Ascending aorta (tissue), 2 donors: ENCODE results near the gene ZGPAT. TPM values are rescaled to one million over a fixed set of nuclear protein-coding genes. Genes with fewer than 3 reads are reported as not detected.

Experiments
- DNase-seq, 2 donors: peaks; one replicate each; pipeline ENCODE4 v3.0.0-alpha.2; 2019; ENCODE audit warnings: low spot score in 2 of 2
- H3K27ac ChIP-seq, 2 donors: fragments of 200-600 bp; sonication (generic); one replicate each; pipeline ENCODE4 v1.5.1; 2016 to 2017; ENCODE audit warnings: mild to moderate bottlenecking in 1 of 2
- H3K27me3 ChIP-seq: fragments of 200-600 bp; sonication (generic); one replicate; pipeline ENCODE4 v1.5.1; 2017
- H3K36me3 ChIP-seq, 2 donors: fragments of 200-600 bp; sonication (generic); one replicate each; pipeline ENCODE4 v1.5.1; 2016
- H3K4me1 ChIP-seq, 2 donors: fragments of 200-600 bp; sonication (generic); one replicate each; pipeline ENCODE4 v1.5.1; 2016 to 2017; ENCODE audit warnings: mild to moderate bottlenecking in 1 of 2
- H3K4me3 ChIP-seq, 2 donors: fragments of 200-600 bp; sonication (generic); one replicate each; pipeline ENCODE4 v1.5.1; 2016 to 2017; ENCODE audit warnings: mild to moderate bottlenecking in 1 of 2
- H3K9me3 ChIP-seq, 2 donors: fragments of 200-600 bp; sonication (generic); one replicate each; pipeline ENCODE4 v1.5.1; 2016
- CTCF ChIP-seq, 3 experiments: fragments of 200-600 bp in 2 of 3; fragments of 450-650 bp in 1 of 3; sonication (generic) in 2 of 3; IDR thresholded peaks; one replicate each; pipeline ENCODE4 v1.5.1; 2016 to 2019; ENCODE audit warnings: antibody characterized with exemption in 3 of 3, mild to moderate bottlenecking in 1 of 3, moderate library complexity in 1 of 3
- intact Hi-C: fragments of 100-400 bp; cut with DNase I; formaldehyde crosslinking; loops from one replicate; pipeline ENCODE4 v1.15.1; 2023
- total RNA-seq: library from RNA; depleted of rRNA; stranded (reverse); fragments of >200 nt; gene quantifications from one replicate; pipeline ENCODE4 v1.1.0, GENCODE V29; 2016

The ZGPAT gene
- total RNA-seq, 1 donor from 2014 or later = 42.4 TPM

DNA sequence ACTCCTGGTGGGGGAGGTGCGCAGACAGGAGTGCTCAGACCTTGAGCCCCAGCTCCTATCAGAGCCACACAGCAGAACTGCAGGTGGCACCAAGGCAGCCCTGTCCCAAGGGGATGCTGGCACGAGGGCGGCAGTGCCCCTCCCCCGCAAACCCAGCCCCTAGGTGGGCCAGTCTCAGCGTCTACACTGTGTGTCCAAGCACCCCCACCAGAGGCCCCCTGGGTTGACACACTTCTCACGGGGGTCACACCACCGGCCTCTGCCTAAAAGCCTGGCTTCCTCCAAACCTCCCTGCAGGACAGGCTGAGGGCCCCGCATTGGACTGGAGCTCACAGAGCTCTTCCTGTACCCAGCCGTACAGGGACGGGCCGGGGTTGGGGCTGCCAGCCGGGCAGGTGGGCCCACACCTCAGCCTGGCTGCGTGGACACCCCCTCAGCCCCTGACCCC is 39.8 kb downstream of the ZGPAT start:
- TF ChIP-seq CTCF (IDR thresholded peaks at IDR 0.05) = no peak
- Histone ChIP-seq H3K27ac (no peak overlapping the region), H3K4me1 (peaks cover 0 to 2% of the 10 kb centered on the region in 2 donors), H3K27me3 (no peaks in the 10 kb centered on the region), H3K4me3 (no peak overlapping the region), H3K36me3 (peaks cover 10 to 17% of the 10 kb centered on the region in 2 donors), H3K9me3 (no peaks in the 10 kb centered on the region)
- intact Hi-C loops = no loop called here
- no peak for DNase-seq

GRCh38 chr20:63748070-63748933 is 40.5 kb downstream of the ZGPAT start:
- Histone ChIP-seq H3K9me3 (no peaks in the 10 kb centered on the region), H3K27me3 (no peaks in the 10 kb centered on the region), H3K27ac (no peak overlapping the region), H3K36me3 (peaks cover 4 to 10% of the 10 kb centered on the region in 2 donors), H3K4me1 (peaks cover 0 to 2% of the 10 kb centered on the region in 2 donors), H3K4me3 (no peak overlapping the region)
- intact Hi-C loops = no loop called here
- no peak for DNase-seq
- TF ChIP-seq CTCF (IDR thresholded peaks at IDR 0.05) = no peak

GRCh38 chr20:63748934-63749270 is 41.1 kb downstream of the ZGPAT start:
- no peak for DNase-seq
- intact Hi-C loops = no loop called here
- Histone ChIP-seq H3K9me3 (no peaks in the 10 kb centered on the region), H3K27ac (no peak overlapping the region), H3K4me1 (peaks cover 0 to 2% of the 10 kb centered on the region in 2 donors), H3K4me3 (no peak overlapping the region), H3K36me3 (peaks cover 0 to 4% of the 10 kb centered on the region in 2 donors), H3K27me3 (no peaks in the 10 kb centered on the region)
- TF ChIP-seq CTCF (IDR thresholded peaks at IDR 0.05) = no peak

- Histone ChIP-seq H3K9me3 (no peaks in the 10 kb centered on the region), H3K36me3 (peaks cover 0 to 2% of the 10 kb centered on the region in 2 donors), H3K27ac (no peak overlapping the region), H3K4me1 (peaks cover 0 to 2% of the 10 kb centered on the region in 2 donors), H3K4me3 (no peak overlapping the region), H3K27me3 (no peaks in the 10 kb centered on the region)
- intact Hi-C loops = no loop called here
- TF ChIP-seq CTCF (IDR thresholded peaks at IDR 0.05) = no peak
- no peak for DNase-seq
Measured at GRCh38 chr20:63749597-63750508, 42.0 kb downstream of the ZGPAT start.

- Histone ChIP-seq H3K36me3 (no peaks in the 10 kb centered on the region), H3K27ac (no peak overlapping the region), H3K4me1 (no peaks in the 10 kb centered on the region), H3K27me3 (no peaks in the 10 kb centered on the region), H3K4me3 (no peak overlapping the region), H3K9me3 (no peaks in the 10 kb centered on the region)
- TF ChIP-seq CTCF (IDR thresholded peaks at IDR 0.05) = no peak
- intact Hi-C loops = no loop called here
- no peak for DNase-seq
Measured at GRCh38 chr20:63750807-63751470, 43.1 kb downstream of the ZGPAT start.
